GM13977 (cell line): ENCODE results near the gene GNAO1.

ENCODE experiments used
- DNase-seq: peaks from one replicate; pipeline ENCODE4 v3.0.0; 2012; ENCODE audit warnings: low spot score
- CTCF ChIP-seq: IDR thresholded peaks from 2 replicates; pipeline ENCODE4 v1.5.1; 2012; ENCODE audit warnings: mild to moderate bottlenecking, control low read depth; ENCODE audit not compliant: insufficient read depth; ENCODE audit errors: extremely low read depth, missing control alignments
- in situ Hi-C: fragments of 300-500 bp; cut with MboI; formaldehyde crosslinking; loops from one replicate; pipeline ENCODE4 v1.12.0; 2022; ENCODE audit warnings: low sequenced_read_pairs, low pct_unique_long_range_greater_than_20kb, mixed read lengths, inconsistent platforms; ENCODE audit not compliant: unreplicated experiment

Gene GNAO1

GRCh38 chr16:56399047-56399446, 207.8 kb downstream of the GNAO1 start:
- in situ Hi-C loops = no loop called here
- TF ChIP-seq CTCF = no peak
- DNase-seq = no peak

- in situ Hi-C loops = no loop called here
- DNase-seq = no peak
- TF ChIP-seq CTCF = no peak
Observed at GRCh38 chr16:56399486-56399885, 208.2 kb downstream of the GNAO1 start.

- in situ Hi-C loops = no loop called here
- no peak for DNase-seq
- TF ChIP-seq CTCF = no peak
Observed at GRCh38 chr16:56400458-56400857, 209.2 kb downstream of the GNAO1 start.

GRCh38 chr16:56401482-56401881, 210.2 kb downstream of the GNAO1 start:
- DNase-seq = no peak
- in situ Hi-C loops = no loop called here
- peak; percentile 39 for TF ChIP-seq CTCF

- TF ChIP-seq CTCF = no peak
- no peak for DNase-seq
- in situ Hi-C loops = no loop called here
Observed at GRCh38 chr16:56405977-56406672, 214.8 kb downstream of the GNAO1 start.
